Progenitor cell of endocrine pancreas (in vitro differentiated cells): ENCODE data around the gene MINDY3. TPM values are rescaled to one million over a fixed set of nuclear protein-coding genes. Genes with fewer than 3 reads are reported as not detected.

ENCODE experiments used
- DNase-seq: peaks from one replicate; pipeline ENCODE4 v3.0.0; 2021; ENCODE audit warnings: low spot score; ENCODE audit not compliant: unreplicated experiment
- H3K27ac Mint-ChIP-seq: 2 replicates; pipeline ENCODE4 v1.8.0; 2021; ENCODE audit warnings: mild to moderate bottlenecking, moderate library complexity, mixed read lengths
- H3K27me3 Mint-ChIP-seq: 2 replicates; pipeline ENCODE4 v1.8.0; 2021; ENCODE audit warnings: mixed read lengths
- H3K36me3 Mint-ChIP-seq: 2 replicates; pipeline ENCODE4 v1.8.0; 2022; ENCODE audit warnings: mixed read lengths; ENCODE audit not compliant: insufficient read depth
- H3K4me1 Mint-ChIP-seq: 2 replicates; pipeline ENCODE4 v1.8.0; 2021; ENCODE audit warnings: low read depth, mixed read lengths
- H3K4me3 Mint-ChIP-seq: 2 replicates; pipeline ENCODE4 v1.8.0; 2021; ENCODE audit warnings: low read depth, mild to moderate bottlenecking, moderate library complexity, mixed read lengths
- H3K9me3 Mint-ChIP-seq: 2 replicates; pipeline ENCODE4 v1.8.0; 2021; ENCODE audit warnings: low read depth, mixed read lengths
- CTCF ChIP-seq: fragments of 200-600 bp; sonication (generic); IDR thresholded peaks from one replicate; pipeline ENCODE4 v1.5.0; 2021; ENCODE audit warnings: antibody characterized with exemption, mild to moderate bottlenecking; ENCODE audit not compliant: unreplicated experiment
- total RNA-seq: library from RNA; stranded (reverse); gene quantifications from 2 replicates; pipeline ENCODE4 v1.2.1, GENCODE V29; 2021

Gene MINDY3
- total RNA-seq, 1 donor from 2014 or later = 26.2 TPM

DNA sequence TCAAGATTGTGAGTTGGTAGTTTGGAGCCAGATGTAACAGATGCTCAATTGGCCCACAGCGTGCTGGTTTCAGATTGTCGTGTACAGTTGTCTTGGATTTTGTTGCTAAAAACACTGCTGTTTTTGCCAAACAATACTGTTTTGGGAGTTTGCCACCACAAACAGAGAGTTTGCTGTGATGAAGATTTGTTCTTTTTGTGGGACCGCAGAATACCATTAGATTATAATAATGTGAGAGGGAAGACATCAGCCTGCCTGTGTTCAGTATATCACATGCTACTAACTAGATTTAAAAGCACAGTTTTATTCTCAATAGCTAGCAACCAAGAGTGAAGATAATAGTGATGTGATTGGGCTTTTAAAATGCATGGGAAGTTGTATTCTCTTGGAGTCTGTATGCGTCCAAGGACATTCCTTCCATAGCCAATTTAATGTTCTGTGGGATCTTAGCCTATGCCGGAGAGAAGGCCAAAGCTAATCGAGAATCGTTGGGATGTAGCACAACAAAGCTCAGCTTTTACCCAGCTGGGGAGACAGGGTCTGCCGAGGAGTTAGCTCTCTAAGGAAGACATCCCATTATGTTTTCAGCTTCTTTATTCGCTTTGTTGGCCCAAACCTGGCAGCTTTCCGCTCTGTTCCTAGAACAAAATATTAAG, 121.9 kb downstream of the MINDY3 start:
- H3K27me3 Mint-ChIP-seq = peaks cover 10% of the 10 kb centered on the region
- H3K9me3 Mint-ChIP-seq = peaks cover 3% of the 10 kb centered on the region
- TF ChIP-seq CTCF = no peak
- no peak for DNase-seq
- H3K4me3 Mint-ChIP-seq = no peak overlapping the region
- H3K27ac Mint-ChIP-seq = no peak overlapping the region
- H3K36me3 Mint-ChIP-seq = no peaks in the 10 kb centered on the region
- no peaks in the 10 kb centered on the region for H3K4me1 Mint-ChIP-seq

GRCh38 chr10:15737656-15738055, 122.7 kb downstream of the MINDY3 start:
- Mint-ChIP-seq H3K36me3 (no peaks in the 10 kb centered on the region), H3K9me3 (peaks cover 3% of the 10 kb centered on the region), H3K27me3 (peaks cover 10% of the 10 kb centered on the region), H3K4me3 (no peak overlapping the region), H3K4me1 (no peaks in the 10 kb centered on the region), H3K27ac (no peak overlapping the region)
- no peak for TF ChIP-seq CTCF
- no peak for DNase-seq

- H3K9me3 Mint-ChIP-seq = peaks cover 3% of the 10 kb centered on the region
- peaks cover 6% of the 10 kb centered on the region for H3K27me3 Mint-ChIP-seq
- H3K27ac Mint-ChIP-seq = no peak overlapping the region
- TF ChIP-seq CTCF = no peak
- no peaks in the 10 kb centered on the region for H3K4me1 Mint-ChIP-seq
- H3K36me3 Mint-ChIP-seq = no peaks in the 10 kb centered on the region
- DNase-seq = no peak
- H3K4me3 Mint-ChIP-seq = no peak overlapping the region
Observed at GRCh38 chr10:15735763-15736162, 124.5 kb downstream of the MINDY3 start.

DNA sequence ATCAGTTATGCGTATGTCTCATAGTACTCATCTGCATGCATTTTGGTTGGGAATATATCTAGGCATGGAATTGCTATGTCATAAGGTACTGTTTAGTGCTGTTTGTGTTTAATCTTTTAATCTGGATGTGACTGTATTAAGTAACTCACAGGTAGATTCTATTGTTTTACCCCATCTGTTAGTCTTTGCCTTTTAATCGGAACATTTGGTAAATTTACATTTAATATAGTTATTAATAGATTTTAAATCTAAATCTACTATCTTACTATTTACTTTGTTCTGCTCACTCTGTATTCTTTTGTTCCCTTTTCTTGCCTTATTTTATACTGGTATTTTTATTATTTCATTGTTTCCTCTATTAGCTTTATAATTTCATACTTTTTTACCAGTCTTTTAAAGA, 130.0 kb downstream of the MINDY3 start:
- Mint-ChIP-seq H3K27me3 (no peaks in the 10 kb centered on the region), H3K4me3 (no peak overlapping the region)
- TF ChIP-seq CTCF = no peak

GRCh38 chr10:15729890-15730289, 130.4 kb downstream of the MINDY3 start:
- H3K27ac Mint-ChIP-seq = no peak overlapping the region
- no peaks in the 10 kb centered on the region for H3K4me1 Mint-ChIP-seq
- no peaks in the 10 kb centered on the region for H3K27me3 Mint-ChIP-seq
- no peaks in the 10 kb centered on the region for H3K36me3 Mint-ChIP-seq
- H3K4me3 Mint-ChIP-seq = no peak overlapping the region
- TF ChIP-seq CTCF = no peak
- no peak for DNase-seq
- peaks cover 3% of the 10 kb centered on the region for H3K9me3 Mint-ChIP-seq

More for the DNA sequence above, 130.0 kb downstream of the MINDY3 start:
- Mint-ChIP-seq H3K9me3 (peaks cover 3% of the 10 kb centered on the region), H3K27ac (no peak overlapping the region), H3K4me1 (no peaks in the 10 kb centered on the region), H3K36me3 (no peaks in the 10 kb centered on the region)
- no peak for DNase-seq

Other genes with a start within 250 kb of the MINDY3 start
- 0.36 TPM in 1 of 2 replicates, not detected in the other for gene ITGA8, start 140.6 kb downstream of the MINDY3 start, total RNA-seq